Stomach (tissue), 9 donors: ENCODE results near the gene CHMP1A. TPM values are rescaled to one million over a fixed set of nuclear protein-coding genes. Genes with fewer than 3 reads are reported as not detected.

Experiments used
- DNase-seq, 2 donors: peaks; one replicate each; pipeline versions ENCODE4 v3.0.0 to v3.0.0-alpha.2; 2013 to 2019
- H3K27ac ChIP-seq, 5 donors: fragments of 200-600 bp in 4 of 5; sonication (generic) in 4 of 5; one replicate each; pipeline ENCODE4 v1.5.1; 2013 to 2019; ENCODE audit warnings: mild to moderate bottlenecking in 1 of 5, moderate library complexity in 1 of 5
- H3K27me3 ChIP-seq, 3 donors: fragments of 200-600 bp; sonication (generic); one replicate each; pipeline ENCODE4 v1.5.1; 2017 to 2019; ENCODE audit warnings: mixed run types in 1 of 3
- H3K36me3 ChIP-seq, 4 donors: fragments of 200-600 bp; sonication (generic); 1 replicate in 3 of 4; 2 replicates in 1 of 4; pipeline ENCODE4 v1.5.1; 2016 to 2019
- H3K4me1 ChIP-seq, 4 donors: fragments of 200-600 bp; sonication (generic); one replicate each; pipeline ENCODE4 v1.5.1; 2016 to 2019
- H3K4me3 ChIP-seq, 4 donors: fragments of 200-600 bp; sonication (generic) in 3 of 4; one replicate each; pipeline ENCODE4 v1.5.1; 2016 to 2019; ENCODE audit warnings: mild to moderate bottlenecking in 1 of 4
- H3K9me3 ChIP-seq, 4 donors: fragments of 200-600 bp; sonication (generic); one replicate each; pipeline ENCODE4 v1.5.1; 2016 to 2019
- EP300 ChIP-seq: sonication (generic); formaldehyde crosslinking; IDR thresholded peaks from one replicate; pipeline ENCODE4 v1.6.1; 2017; ENCODE audit warnings: antibody characterized with exemption
- POLR2A ChIP-seq, 4 donors: fragments of 450-650 bp; IDR thresholded peaks; one replicate each; pipeline ENCODE4 v1.6.1; 2016; ENCODE audit warnings: antibody characterized with exemption in 4 of 4, control low read depth in 2 of 4, mild to moderate bottlenecking in 1 of 4, moderate library complexity in 1 of 4
- POLR2AphosphoS5 ChIP-seq, 3 donors: sonication (generic); formaldehyde crosslinking; IDR thresholded peaks; one replicate each; pipeline ENCODE4 v1.6.1; 2016; ENCODE audit warnings: antibody characterized with exemption in 3 of 3
- WGBS, 5 donors: extraction: QIAGEN DNeasy Blood & Tissue Kit in 3 of 5; methylation state at CpG; one replicate each; pipeline versions ENCODE4 v1.1.5 to v1.1.7; 2013 to 2018; 5-methylcytosine and 5-hydroxymethylcytosine counted together
- intact Hi-C: fragments of 100-400 bp; cut with DNase I; formaldehyde crosslinking; loops from one replicate; pipeline ENCODE4 v1.15.1; 2023; ENCODE audit warnings: low total_unique reads
- polyA plus RNA-seq, 3 donors: library from polyadenylated mRNA; stranded (reverse); fragments of 200-250 nt; gene quantifications; one replicate each; pipeline ENCODE4 v1.2.3, GENCODE V29; 2013
- total RNA-seq, 5 donors: library from RNA; depleted of rRNA; stranded (reverse); fragments of >200 nt; gene quantifications; one replicate each; pipeline versions ENCODE4 v1.1.0 to v1.2.3, GENCODE V29; 2014 to 2016
- TF ChIP-seq, protein P1 (sequence below), 7 experiments: fragments of 450-650 bp in 4 of 7; fragments of 200-600 bp in 3 of 7; sonication (generic) in 3 of 7; IDR thresholded peaks; one replicate each; pipeline ENCODE4 v1.5.1; 2016 to 2019; ENCODE audit warnings: antibody characterized with exemption in 7 of 7, control low read depth in 2 of 7, mild to moderate bottlenecking in 1 of 7
- donor health status: healthy with polysubstance abuse.
- donor health status: Bipolar disorder and iron deficiency.
- donor health status: healthy.

Gene CHMP1A
- total and polyA plus RNA-seq, 8 donors: 20.1 to 146 (median 61.9) TPM

DNA sequence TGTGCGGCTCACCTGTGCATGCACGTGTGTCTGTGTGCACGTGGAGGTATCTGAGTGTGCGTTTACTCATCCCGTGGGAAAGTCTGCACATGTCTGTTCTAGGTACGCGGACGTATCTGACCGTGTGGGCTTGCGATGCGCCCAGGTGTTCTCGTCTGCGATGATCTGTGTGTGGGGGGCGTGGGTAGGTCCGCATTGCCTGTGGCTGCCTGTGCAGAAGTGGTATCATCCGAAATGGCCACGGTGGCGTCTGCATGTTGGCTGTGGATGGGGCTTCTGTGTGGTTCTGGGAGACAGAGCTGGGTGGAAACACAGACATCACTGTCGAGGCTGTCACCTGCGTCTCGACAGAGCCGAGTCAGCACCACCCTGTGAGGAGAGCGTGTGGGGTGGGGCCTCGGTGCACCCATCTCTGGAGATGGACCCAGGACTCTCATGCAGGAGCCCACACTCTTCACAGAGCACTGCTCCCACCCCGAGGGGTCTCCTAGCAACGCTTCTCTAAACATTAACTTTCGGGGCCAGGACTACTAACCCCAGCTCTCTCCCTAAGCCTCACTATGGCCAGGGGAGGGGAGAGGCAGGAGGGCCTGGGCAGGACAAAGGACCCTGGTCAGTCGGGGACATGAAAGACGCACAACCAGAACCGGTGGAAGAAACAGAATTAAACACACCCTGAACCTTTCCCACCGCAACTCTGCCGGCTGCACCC, 35.7 kb downstream of the CHMP1A start:
- Histone ChIP-seq H3K9me3 (no peaks in the 10 kb centered on the region), H3K4me3 (no peak overlapping the region), H3K36me3 (no peaks in the 10 kb centered on the region), H3K27me3 (peaks cover 0 to 78% (median 5%) of the 10 kb centered on the region in 3 donors), H3K4me1 (peaks cover 0 to 2% (median 0%) of the 10 kb centered on the region in 4 donors), H3K27ac (no peak overlapping the region)
- DNase-seq: peak in 1 of 2 donors; percentile 43
- no peak for TF ChIP-seq POLR2A (IDR thresholded peaks at IDR 0.05)
- TF ChIP-seq POLR2AphosphoS5 (IDR thresholded peaks at IDR 0.05): no peak
- no peak for TF ChIP-seq EP300
- TF ChIP-seq, protein P1, sequence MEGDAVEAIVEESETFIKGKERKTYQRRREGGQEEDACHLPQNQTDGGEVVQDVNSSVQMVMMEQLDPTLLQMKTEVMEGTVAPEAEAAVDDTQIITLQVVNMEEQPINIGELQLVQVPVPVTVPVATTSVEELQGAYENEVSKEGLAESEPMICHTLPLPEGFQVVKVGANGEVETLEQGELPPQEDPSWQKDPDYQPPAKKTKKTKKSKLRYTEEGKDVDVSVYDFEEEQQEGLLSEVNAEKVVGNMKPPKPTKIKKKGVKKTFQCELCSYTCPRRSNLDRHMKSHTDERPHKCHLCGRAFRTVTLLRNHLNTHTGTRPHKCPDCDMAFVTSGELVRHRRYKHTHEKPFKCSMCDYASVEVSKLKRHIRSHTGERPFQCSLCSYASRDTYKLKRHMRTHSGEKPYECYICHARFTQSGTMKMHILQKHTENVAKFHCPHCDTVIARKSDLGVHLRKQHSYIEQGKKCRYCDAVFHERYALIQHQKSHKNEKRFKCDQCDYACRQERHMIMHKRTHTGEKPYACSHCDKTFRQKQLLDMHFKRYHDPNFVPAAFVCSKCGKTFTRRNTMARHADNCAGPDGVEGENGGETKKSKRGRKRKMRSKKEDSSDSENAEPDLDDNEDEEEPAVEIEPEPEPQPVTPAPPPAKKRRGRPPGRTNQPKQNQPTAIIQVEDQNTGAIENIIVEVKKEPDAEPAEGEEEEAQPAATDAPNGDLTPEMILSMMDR (IDR thresholded peaks at IDR 0.05): no peak
- intact Hi-C loops: no loop called here
- WGBS, 5 donors: 52 to 68% (median 55%) methylated on average over 27 to 32 of the region's 32 CpGs

DNA sequence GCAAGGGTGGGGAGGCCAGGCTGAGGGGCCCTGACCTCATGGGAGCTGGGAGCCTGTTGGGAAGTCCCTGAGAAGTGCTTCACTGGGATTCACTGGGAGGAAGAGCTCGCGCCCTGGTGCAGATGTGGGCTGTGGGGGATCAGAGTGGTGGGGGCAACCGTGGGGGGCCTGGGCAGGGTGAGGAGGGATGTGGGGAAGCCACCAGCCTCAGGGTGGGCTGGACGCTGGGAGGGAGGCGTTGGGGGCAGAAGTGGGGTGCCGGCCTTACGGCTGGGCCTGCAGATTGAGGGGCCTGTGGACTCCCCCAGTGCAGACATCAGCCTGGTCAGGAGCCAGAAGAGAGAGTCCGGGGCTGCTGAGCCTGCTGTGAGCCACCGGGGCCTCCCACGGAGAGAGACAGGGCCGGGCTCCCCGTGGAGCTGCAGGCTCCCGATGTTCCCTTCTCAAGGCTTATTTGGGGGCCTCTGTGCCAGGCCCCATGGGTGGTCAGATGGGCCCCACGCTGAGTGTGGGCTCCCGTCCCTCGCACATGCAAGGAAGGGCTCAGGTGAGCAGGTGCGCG, 36.3 kb downstream of the CHMP1A start:
- no peak for DNase-seq
- H3K4me3 ChIP-seq: no peak overlapping the region
- intact Hi-C loops: no loop called here
- no peak overlapping the region for H3K27ac ChIP-seq
- no peaks in the 10 kb centered on the region for H3K9me3 ChIP-seq
- WGBS, 5 donors: 73 to 91% (median 82%) methylated on average over 13 to 18 of the region's 18 CpGs
- no peaks in the 10 kb centered on the region for H3K36me3 ChIP-seq
- TF ChIP-seq POLR2A (IDR thresholded peaks at IDR 0.05) (no peak), POLR2AphosphoS5 (IDR thresholded peaks at IDR 0.05) (no peak), EP300 (no peak)
- TF ChIP-seq, protein P1 (IDR thresholded peaks at IDR 0.05): no peak
- peaks cover 0 to 84% (median 5%) of the 10 kb centered on the region in 3 donors for H3K27me3 ChIP-seq
- peaks cover 0 to 5% (median 0%) of the 10 kb centered on the region in 4 donors for H3K4me1 ChIP-seq

DNA sequence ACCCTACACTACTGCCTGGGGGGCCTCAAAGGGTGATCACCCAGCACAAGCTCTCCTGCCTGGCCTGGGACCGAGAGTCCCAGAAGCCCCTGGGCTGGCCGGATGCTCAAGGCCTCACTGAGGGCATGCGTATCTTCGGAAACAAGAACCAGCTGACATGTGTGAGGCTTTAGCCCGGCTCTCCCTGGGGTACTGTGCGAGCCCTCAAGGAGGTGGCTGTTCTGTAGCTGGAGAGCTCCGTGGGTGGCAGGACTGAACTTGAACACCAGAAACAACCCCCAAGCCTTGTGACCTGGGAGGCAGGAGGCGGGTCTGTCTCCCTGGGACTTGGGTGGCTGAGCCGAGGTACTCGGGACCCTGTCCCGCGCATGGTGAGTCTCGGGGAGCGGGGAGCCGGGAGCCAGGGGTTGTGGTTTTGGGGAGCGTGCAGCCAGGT, 37.1 kb downstream of the CHMP1A start:
- intact Hi-C loops: no loop called here
- DNase-seq: no peak
- Histone ChIP-seq H3K36me3 (no peaks in the 10 kb centered on the region), H3K27me3 (peaks cover 0 to 84% (median 7%) of the 10 kb centered on the region in 3 donors), H3K9me3 (no peaks in the 10 kb centered on the region), H3K4me1 (peaks cover 0 to 5% (median 1%) of the 10 kb centered on the region in 4 donors), H3K27ac (no peak overlapping the region), H3K4me3 (no peak overlapping the region)
- TF ChIP-seq POLR2A (IDR thresholded peaks at IDR 0.05): no peak
- TF ChIP-seq EP300: no peak
- TF ChIP-seq, protein P1 (IDR thresholded peaks at IDR 0.05): no peak
- no peak for TF ChIP-seq POLR2AphosphoS5 (IDR thresholded peaks at IDR 0.05)
- 71 to 83% (median 79%) methylated on average over 9 to 16 of the region's 16 CpGs for WGBS, 5 donors

DNA sequence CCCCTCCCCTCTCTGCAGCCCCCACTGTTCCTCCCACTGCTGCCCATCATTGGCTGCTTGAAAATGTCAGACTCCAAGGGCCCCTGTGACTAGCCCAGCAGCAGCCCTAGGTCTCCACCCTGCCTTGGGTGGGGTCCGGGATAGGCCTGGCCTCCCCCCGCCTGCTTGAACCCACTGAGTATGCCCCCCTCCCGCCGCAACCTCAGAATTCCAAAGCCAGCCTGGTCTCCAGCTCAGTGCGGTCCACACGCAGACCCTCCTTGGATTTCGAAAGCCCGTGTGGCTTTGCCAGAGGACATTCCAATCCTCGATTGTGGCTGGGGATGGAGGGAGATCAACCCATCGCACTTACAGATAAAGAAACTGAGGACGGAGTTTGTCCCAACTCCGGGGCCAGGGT, 37.7 kb downstream of the CHMP1A start:
- H3K4me3 ChIP-seq: no peak overlapping the region
- H3K27me3 ChIP-seq: peaks cover 0 to 84% (median 13%) of the 10 kb centered on the region in 3 donors
- intact Hi-C loops: no loop called here
- H3K36me3 ChIP-seq: no peaks in the 10 kb centered on the region
- no peak for DNase-seq
- TF ChIP-seq, protein P1 (IDR thresholded peaks at IDR 0.05): no peak
- H3K9me3 ChIP-seq: no peaks in the 10 kb centered on the region
- WGBS, 5 donors: 42 to 64% (median 46%) methylated on average over 8 to 12 of the region's 12 CpGs
- peaks cover 0 to 5% (median 1%) of the 10 kb centered on the region in 4 donors for H3K4me1 ChIP-seq
- H3K27ac ChIP-seq: no peak overlapping the region
